ENCODE data around the gene C14orf39.

The C14orf39 gene

GRCh38 chr14:60485598-60486251 lies at the start of gene C14orf39:
TSS of gene C14orf39 (minus strand) at chr14:60486063. CDS start at chr14:60485078, 985 bp downstream.
- no peak for DNase-seq (ENCODE audit: low spot score)

- DNase-seq (ENCODE audit: low spot score): no peak
Measured at GRCh38 chr14:60532442-60532841, 46.6 kb upstream of the C14orf39 start.

- no peak for DNase-seq (ENCODE audit: low spot score)
Measured at GRCh38 chr14:60515511-60516289, 29.8 kb upstream of the C14orf39 start.

- DNase-seq (ENCODE audit: low spot score): no peak
Measured at GRCh38 chr14:60514741-60515491, 29.1 kb upstream of the C14orf39 start.

GRCh38 chr14:60514378-60514740 lies 28.5 kb upstream of the C14orf39 start:
- no peak for DNase-seq (ENCODE audit: low spot score)

GRCh38 chr14:60512973-60513571 lies 27.2 kb upstream of the C14orf39 start:
- no peak for DNase-seq (ENCODE audit: low spot score)

- no peak for DNase-seq (ENCODE audit: low spot score)
Measured at GRCh38 chr14:60512126-60512525, 26.3 kb upstream of the C14orf39 start.

GRCh38 chr14:60510951-60511599 lies 25.2 kb upstream of the C14orf39 start:
- no peak for DNase-seq (ENCODE audit: low spot score)

- DNase-seq (ENCODE audit: low spot score): no peak
Measured at GRCh38 chr14:60510254-60510950, 24.5 kb upstream of the C14orf39 start.

GRCh38 chr14:60509438-60510253 lies 23.8 kb upstream of the C14orf39 start:
- no peak for DNase-seq (ENCODE audit: low spot score)

GRCh38 chr14:60508707-60509437 lies 23.0 kb upstream of the C14orf39 start, which contains the start of gene SIX6:
TSS of gene SIX6 (plus strand) at chr14:60509146. CDS start at chr14:60509399, 253 bp downstream.
- no peak for DNase-seq (ENCODE audit: low spot score)

- no peak for DNase-seq (ENCODE audit: low spot score)
Measured at GRCh38 chr14:60508363-60508706, 22.5 kb upstream of the C14orf39 start.

GRCh38 chr14:60506985-60507829 lies 21.3 kb upstream of the C14orf39 start:
- DNase-seq (ENCODE audit: low spot score): no peak

GRCh38 chr14:60506462-60506984 lies 20.7 kb upstream of the C14orf39 start:
- no peak for DNase-seq (ENCODE audit: low spot score)

GRCh38 chr14:60506010-60506409 lies 20.1 kb upstream of the C14orf39 start:
- DNase-seq (ENCODE audit: low spot score): no peak

GRCh38 chr14:60505448-60505847 lies 19.6 kb upstream of the C14orf39 start:
- DNase-seq (ENCODE audit: low spot score): no peak

GRCh38 chr14:60502541-60502940 lies 16.7 kb upstream of the C14orf39 start:
- DNase-seq (ENCODE audit: low spot score): no peak

- DNase-seq (ENCODE audit: low spot score): no peak
Measured at GRCh38 chr14:60495946-60496345, 10.1 kb upstream of the C14orf39 start.

- no peak for DNase-seq (ENCODE audit: low spot score)
Measured at GRCh38 chr14:60490270-60490669, 4.4 kb upstream of the C14orf39 start.
